Common myeloid progenitor, CD34-positive (primary cell): Measurements from ENCODE around the gene PLXNA4.
"Not testable (repeated sequence)": the region's sequence is repeated elsewhere in the genome, so short reads cannot be mapped to it uniquely, and the experiment has no call there.

ENCODE experiments used
- CTCF ChIA-PET: fragments of 350-600 bp; sonication (Branson Sonifier 250); formaldehyde crosslinking; loops from one replicate; lab custom pipeline; 2021; ENCODE audit warnings: antibody characterized with exemption; lab: Charles Lee
- POLR2A ChIA-PET: fragments of 350-600 bp; sonication (Branson Sonifier 250); formaldehyde crosslinking; loops from one replicate; lab custom pipeline; 2021; ENCODE audit warnings: antibody characterized with exemption; lab: Charles Lee
- DNase-seq, 3 donors: peaks; one replicate each; pipeline versions ENCODE4 v3.0.0 to v3.0.0-alpha.2; 2013
- H3K27ac ChIP-seq, 2 experiments: 1 replicate in 1 of 2; 2 replicates in 1 of 2; pipeline ENCODE4 v1.7.0; 2013; ENCODE audit warnings: inconsistent platforms in 2 of 2, low read length in 2 of 2, mild to moderate bottlenecking in 2 of 2, low read depth in 1 of 2, moderate library complexity in 1 of 2; ENCODE audit not compliant: severe bottlenecking in 2 of 2, insufficient read depth in 1 of 2, poor library complexity in 1 of 2
- H3K27me3 ChIP-seq, 5 experiments: replicated peaks in 2 of 5; 1 replicate in 3 of 5; 2 replicates in 2 of 5; pipeline versions ENCODE4 v1.6.1 to v1.7.0; 2013; ENCODE audit warnings: low read length in 4 of 5, mild to moderate bottlenecking in 2 of 5, moderate library complexity in 2 of 5, inconsistent platforms in 1 of 5; ENCODE audit not compliant: insufficient read depth in 5 of 5, control insufficient read depth in 4 of 5
- H3K36me3 ChIP-seq, 4 experiments: 1 replicate in 2 of 4; 2 replicates in 2 of 4; pipeline versions ENCODE4 v1.6.1 to v1.7.0; 2013; ENCODE audit warnings: low read length in 3 of 4, control low read depth in 1 of 4, mild to moderate bottlenecking in 1 of 4; ENCODE audit not compliant: control insufficient read depth in 4 of 4, insufficient read depth in 4 of 4
- H3K4me1 ChIP-seq, 4 experiments: 1 replicate in 3 of 4; 2 replicates in 1 of 4; pipeline versions ENCODE4 v1.6.1 to v1.7.1; 2013; ENCODE audit warnings: low read length in 3 of 4, mild to moderate bottlenecking in 3 of 4, control low read depth in 1 of 4, inconsistent platforms in 1 of 4, moderate library complexity in 1 of 4; ENCODE audit not compliant: control insufficient read depth in 4 of 4, insufficient read depth in 4 of 4; ENCODE audit errors: control extremely low read depth in 1 of 4
- H3K4me3 ChIP-seq, 7 experiments: 1 replicate in 4 of 7; 2 replicates in 3 of 7; pipeline versions ENCODE4 v1.5.1 to v1.7.0; 2013; ENCODE audit warnings: mild to moderate bottlenecking in 7 of 7, low read length in 6 of 7, moderate library complexity in 6 of 7, inconsistent platforms in 2 of 7, low read depth in 2 of 7, control low read depth in 1 of 7; ENCODE audit not compliant: insufficient read depth in 4 of 7, control insufficient read depth in 1 of 7; ENCODE audit errors: extremely low read depth in 1 of 7
- H3K9me3 ChIP-seq, 5 experiments: 1 replicate in 4 of 5; 2 replicates in 1 of 5; pipeline versions ENCODE4 v1.6.1 to v1.7.1; 2013; ENCODE audit warnings: low read length in 4 of 5, mild to moderate bottlenecking in 2 of 5, inconsistent platforms in 1 of 5, low read depth in 1 of 5, moderate library complexity in 1 of 5; ENCODE audit not compliant: control insufficient read depth in 4 of 5, insufficient read depth in 2 of 5; ENCODE audit errors: control extremely low read depth in 1 of 5
- whole genome bisulfite sequencing: methylation state at CpG from one replicate; pipeline ENCODE4 v1.1.5; 2013; ENCODE audit not compliant: insufficient coverage; 5-methylcytosine and 5-hydroxymethylcytosine counted together

Gene PLXNA4

GRCh38 chr7:132394283-132395198 lies 181.7 kb downstream of the PLXNA4 start:
- ChIA-PET POLR2A (no interaction called here), CTCF (interaction anchor here (0.6 to 4.9 kb wide), 12 partner anchors 9 to 1041 kb away, joined by 3 to 43 read pairs (median 4); no protein-coding TSS in a partner anchor)
- peak; percentile 31 to 66 (median 58) for DNase-seq

GRCh38 chr7:132393789-132394261 lies 182.4 kb downstream of the PLXNA4 start:
- POLR2A ChIA-PET, result no interaction called here
- DNase-seq, result no peak
- CTCF ChIA-PET, result interaction anchor here (0.6 to 4.9 kb wide), 12 partner anchors 8 to 1041 kb away, joined by 3 to 43 read pairs (median 4); no protein-coding TSS in a partner anchor
- Histone ChIP-seq H3K36me3 (no peaks in the 10 kb centered on the region), H3K27ac (no peak overlapping the region), H3K4me3 (no peak overlapping the region), H3K4me1 (no peaks in the 10 kb centered on the region), H3K27me3 (peaks cover 0 to 2% (median 0%) of the 10 kb centered on the region in 5 experiments), H3K9me3 (no peaks in the 10 kb centered on the region)
- 84% methylated on average over 8 of the region's 9 CpGs for WGBS

More at GRCh38 chr7:132394283-132395198, 181.7 kb downstream of the PLXNA4 start:
- H3K4me1 ChIP-seq, result no peaks in the 10 kb centered on the region
- peaks cover 0 to 2% (median 0%) of the 10 kb centered on the region in 5 experiments for H3K27me3 ChIP-seq
- no peak overlapping the region for H3K4me3 ChIP-seq
- no peaks in the 10 kb centered on the region for H3K36me3 ChIP-seq
- no peak overlapping the region for H3K27ac ChIP-seq
- WGBS, result 86% methylated on average over 7 of the region's 7 CpGs
- no peaks in the 10 kb centered on the region for H3K9me3 ChIP-seq

- 97% methylated on average over 8 of the region's 8 CpGs for WGBS
- ChIA-PET POLR2A (no interaction called here), CTCF (interaction anchor here (0.8 to 4.9 kb wide), 4 partner anchors 10 to 189 kb away, joined by 3 to 43 read pairs (median 5); no protein-coding TSS in a partner anchor)
- no peaks in the 10 kb centered on the region for H3K4me1 ChIP-seq
- H3K27ac ChIP-seq, result no peak overlapping the region
- H3K36me3 ChIP-seq, result no peaks in the 10 kb centered on the region
- H3K9me3 ChIP-seq, result no peaks in the 10 kb centered on the region
- no peak for DNase-seq
- H3K4me3 ChIP-seq, result no peak overlapping the region
- H3K27me3 ChIP-seq, result peaks cover 0 to 5% (median 2%) of the 10 kb centered on the region in 5 experiments
Observed at GRCh38 chr7:132392713-132393112, 183.6 kb downstream of the PLXNA4 start.

GRCh38 chr7:132390705-132391104 lies 185.6 kb downstream of the PLXNA4 start:
- no peaks in the 10 kb centered on the region for H3K9me3 ChIP-seq
- no peak overlapping the region for H3K27ac ChIP-seq
- POLR2A ChIA-PET, result no interaction called here
- peaks cover 0 to 9% (median 4%) of the 10 kb centered on the region in 5 experiments for H3K27me3 ChIP-seq
- DNase-seq, result no peak
- no peak overlapping the region for H3K4me3 ChIP-seq
- 100% methylated on average over 1 of the region's 3 CpGs for WGBS
- CTCF ChIA-PET, result interaction anchor here (2.5 kb wide), 1 partner anchor 12 kb away, joined by 7 read pairs; no protein-coding TSS in a partner anchor
- H3K36me3 ChIP-seq, result no peaks in the 10 kb centered on the region
- H3K4me1 ChIP-seq, result no peaks in the 10 kb centered on the region

- WGBS, result 96% methylated on average over 4 of the region's 4 CpGs
- peaks cover 0 to 11% (median 7%) of the 10 kb centered on the region in 5 experiments for H3K27me3 ChIP-seq
- H3K4me3 ChIP-seq, H3K4me1 ChIP-seq, POLR2A ChIA-PET, H3K27ac ChIP-seq, H3K36me3 ChIP-seq, H3K9me3 ChIP-seq, CTCF ChIA-PET, DNase-seq: not testable (repeated sequence)
Observed at GRCh38 chr7:132390049-132390448, 186.2 kb downstream of the PLXNA4 start.

GRCh38 chr7:132388688-132389087 lies 187.6 kb downstream of the PLXNA4 start:
- H3K4me3 ChIP-seq, result no peak overlapping the region
- no peak for DNase-seq
- POLR2A ChIA-PET, result no interaction called here
- no peaks in the 10 kb centered on the region for H3K4me1 ChIP-seq
- CTCF ChIA-PET, result interaction anchor here (1.0 kb wide), 1 partner anchor 192 kb away, joined by 3 read pairs; no protein-coding TSS in a partner anchor
- no peaks in the 10 kb centered on the region for H3K36me3 ChIP-seq
- H3K27ac ChIP-seq, result no peak overlapping the region
- H3K27me3 ChIP-seq, result peaks cover 0 to 14% (median 7%) of the 10 kb centered on the region in 5 experiments
- WGBS, result 100% methylated on average over 1 of the region's 1 CpG
- H3K9me3 ChIP-seq, result no peaks in the 10 kb centered on the region
